Cardiac muscle cell (in vitro differentiated cells and primary cell): Measurements from ENCODE around the gene SMYD4. TPM values are rescaled to one million over a fixed set of nuclear protein-coding genes. Genes with fewer than 3 reads are reported as not detected.
A peak's percentile ranks its signal among the peaks of the same experiment; 100 is the strongest.

Experiments
- DNase-seq, 2 donors: peaks; one replicate each; pipeline versions ENCODE4 v3.0.0 to v3.0.0-alpha.2; 2010 to 2017; ENCODE audit warnings: low read depth in 1 of 2, low spot score in 1 of 2
- H3K27ac ChIP-seq: fragments of 200-600 bp; sonication (generic); 2 replicates; pipeline ENCODE4 v1.5.1; 2016
- H3K27me3 ChIP-seq: fragments of 200-600 bp; sonication (generic); 2 replicates; pipeline ENCODE4 v1.6.0; 2016; ENCODE audit warnings: control low read depth
- H3K36me3 ChIP-seq: fragments of 200-600 bp; sonication (generic); 2 replicates; pipeline ENCODE4 v1.5.1; 2016; ENCODE audit warnings: control low read depth
- H3K4me1 ChIP-seq: fragments of 200-600 bp; sonication (generic); 2 replicates; pipeline ENCODE4 v1.8.1; 2017; ENCODE audit warnings: low read depth, mild to moderate bottlenecking, mixed run types
- H3K4me3 ChIP-seq: fragments of 200-600 bp; sonication (generic); 2 replicates; pipeline ENCODE4 v1.5.1; 2016; ENCODE audit warnings: mild to moderate bottlenecking
- H3K9me3 ChIP-seq: fragments of 200-600 bp; sonication (generic); 2 replicates; pipeline ENCODE4 v1.5.1; 2017; ENCODE audit warnings: low read depth, mild to moderate bottlenecking, control low read depth
- CTCF ChIP-seq: IDR thresholded peaks from 2 replicates; pipeline ENCODE4 v1.5.1; 2012; ENCODE audit warnings: low read depth, mild to moderate bottlenecking, low read length
- polyA plus RNA-seq: library from polyadenylated mRNA; unstranded; fragments of >200 nt; fragmentation: Nextera tagmentation; extraction: Ambion mirVana; gene quantifications from 2 replicates; pipeline ENCODE4 v1.2.1, GENCODE V29; 2016
- total RNA-seq: library from RNA; depleted of rRNA; stranded (reverse); fragments of >200 nt; gene quantifications from 2 replicates; pipeline ENCODE4 v1.2.3, GENCODE V29; 2016

Gene SMYD4
- total and polyA plus RNA-seq, 2 experiments from 2014 or later, result 19.2 to 24.2 TPM

- TF ChIP-seq CTCF, result no peak
- no peaks in the 10 kb centered on the region for H3K9me3 ChIP-seq
- peaks cover 7% of the 10 kb centered on the region for H3K4me1 ChIP-seq
- DNase-seq, result no peak
- no peaks in the 10 kb centered on the region for H3K27me3 ChIP-seq
- H3K36me3 ChIP-seq, result no peaks in the 10 kb centered on the region
- no peak overlapping the region for H3K4me3 ChIP-seq
- H3K27ac ChIP-seq, result peak overlapping the region; percentile 88
These were observed 93.8 kb downstream of the SMYD4 start for GRCh38 chr17:1735834-1736347.

GRCh38 chr17:1735418-1735817 is 94.3 kb downstream of the SMYD4 start:
- Histone ChIP-seq H3K4me3 (no peak overlapping the region), H3K36me3 (no peaks in the 10 kb centered on the region), H3K9me3 (no peaks in the 10 kb centered on the region), H3K4me1 (peaks cover 7% of the 10 kb centered on the region), H3K27ac (peak overlapping the region; percentile 88), H3K27me3 (no peaks in the 10 kb centered on the region)
- TF ChIP-seq CTCF, result no peak
- DNase-seq, result no peak

DNA sequence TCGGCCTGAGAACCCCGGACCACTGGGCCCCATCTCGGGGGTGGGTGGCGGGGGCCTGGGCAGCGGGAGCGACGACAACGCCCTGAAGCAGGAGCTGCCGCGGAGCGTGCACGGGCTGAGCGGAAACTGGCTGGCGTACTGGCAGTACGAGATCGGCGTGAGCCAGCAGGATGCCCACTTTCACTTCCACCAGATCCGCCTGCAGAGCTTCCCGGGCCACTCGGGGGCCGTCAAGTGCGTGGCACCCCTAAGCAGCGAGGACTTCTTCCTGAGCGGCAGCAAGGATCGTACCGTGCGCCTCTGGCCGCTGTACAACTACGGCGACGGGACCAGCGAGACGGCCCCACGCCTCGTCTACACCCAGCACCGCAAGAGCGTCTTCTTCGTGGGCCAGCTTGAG is 95.9 kb downstream of the SMYD4 start:
- H3K27me3 ChIP-seq, result no peaks in the 10 kb centered on the region
- H3K27ac ChIP-seq, result no peak overlapping the region
- no peak for TF ChIP-seq CTCF
- H3K9me3 ChIP-seq, result no peaks in the 10 kb centered on the region
- DNase-seq, result no peak
- no peaks in the 10 kb centered on the region for H3K36me3 ChIP-seq
- no peak overlapping the region for H3K4me3 ChIP-seq
- H3K4me1 ChIP-seq, result peaks cover 7% of the 10 kb centered on the region

GRCh38 chr17:1732833-1733321 is 96.8 kb downstream of the SMYD4 start:
- no peaks in the 10 kb centered on the region for H3K9me3 ChIP-seq
- no peak overlapping the region for H3K27ac ChIP-seq
- no peak overlapping the region for H3K4me3 ChIP-seq
- no peak for DNase-seq
- no peaks in the 10 kb centered on the region for H3K27me3 ChIP-seq
- no peak for TF ChIP-seq CTCF
- H3K36me3 ChIP-seq, result no peaks in the 10 kb centered on the region
- peaks cover 7% of the 10 kb centered on the region for H3K4me1 ChIP-seq

DNA sequence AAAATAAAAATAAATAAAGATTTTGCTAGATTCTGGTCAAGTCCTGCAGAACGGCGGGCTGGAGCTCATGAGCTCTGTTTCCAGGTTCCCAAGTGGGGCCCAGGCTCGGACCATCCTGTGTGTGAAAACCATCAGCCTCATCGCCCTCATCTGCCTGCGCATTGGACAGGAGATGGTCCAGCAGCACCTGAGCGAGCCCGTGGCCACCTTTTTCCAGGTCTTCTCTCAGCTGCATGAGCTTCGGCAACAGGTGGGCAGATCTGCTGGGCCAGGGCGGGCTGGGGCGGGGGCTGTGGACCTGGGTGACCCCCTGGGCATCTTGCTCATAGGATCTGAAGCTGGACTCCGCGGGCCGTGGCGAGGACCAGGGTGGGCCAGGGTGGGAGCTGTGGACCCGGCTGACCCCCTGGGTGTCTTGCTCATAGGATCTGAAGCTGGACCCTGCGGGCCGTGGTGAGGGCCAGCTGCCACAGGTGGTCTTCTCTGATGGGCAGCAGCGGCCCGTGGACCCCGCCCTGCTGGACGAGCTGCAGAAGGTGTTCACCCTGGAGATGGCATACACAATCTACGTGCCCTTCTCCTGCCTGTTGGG is 97.4 kb downstream of the SMYD4 start:
- no peaks in the 10 kb centered on the region for H3K36me3 ChIP-seq
- H3K4me3 ChIP-seq, result no peak overlapping the region
- H3K9me3 ChIP-seq, result no peaks in the 10 kb centered on the region
- peaks cover 7% of the 10 kb centered on the region for H3K4me1 ChIP-seq
- no peak for DNase-seq
- no peaks in the 10 kb centered on the region for H3K27me3 ChIP-seq
- TF ChIP-seq CTCF, result no peak
- no peak overlapping the region for H3K27ac ChIP-seq
